Pancreas (tissue), 10 donors: ENCODE measurements around the gene ANO1. TPM values are rescaled to one million over a fixed set of nuclear protein-coding genes. Genes with fewer than 3 reads are reported as not detected.

Experiments used
- ATAC-seq, 4 donors: fragments of 200-7000 bp; cut with Tn5 transposase; one replicate each; pipeline versions ENCODE4 v1.8.0 to v1.9.1; 2020; ENCODE audit warnings: mild to moderate bottlenecking in 4 of 4, moderate library complexity in 4 of 4
- DNase-seq, 6 donors: peaks; one replicate each; pipeline ENCODE4 v3.0.0-alpha.2; 2020
- FAIRE-seq: peaks from 2 replicates; lab custom pipeline; 2012; peaks lifted over from hg19 to GRCh38; lab: Jason Lieb, UNC
- H3K27ac ChIP-seq, 4 donors: fragments of 200-600 bp; sonication (generic); 1 replicate in 3 of 4; 2 replicates in 1 of 4; pipeline versions ENCODE4 v1.5.0 to v1.8.0; 2020
- H3K27me3 ChIP-seq, 4 donors: fragments of 200-600 bp; one replicate each; pipeline ENCODE4 v1.8.0; 2021
- H3K36me3 ChIP-seq, 3 donors: fragments of 200-600 bp; sonication (generic) in 1 of 3; one replicate each; pipeline versions ENCODE4 v1.5.0 to v1.8.0; 2020 to 2021
- H3K4me1 ChIP-seq, 3 donors: fragments of 200-600 bp; one replicate each; pipeline ENCODE4 v1.8.0; 2021
- H3K4me3 ChIP-seq, 4 donors: fragments of 200-600 bp; sonication (generic) in 2 of 4; one replicate each; pipeline versions ENCODE4 v1.5.0 to v1.8.0; 2020 to 2021
- H3K9me3 ChIP-seq, 4 donors: fragments of 200-600 bp; one replicate each; pipeline ENCODE4 v1.8.0; 2021
- CTCF ChIP-seq, 4 donors: fragments of 200-600 bp; sonication (generic) in 3 of 4; IDR thresholded peaks; one replicate each; pipeline versions ENCODE4 v1.5.0 to v1.8.0; 2021; ENCODE audit warnings: antibody characterized with exemption in 4 of 4
- WGBS, 2 donors: extraction: QIAGEN DNeasy Blood & Tissue Kit; methylation state at CpG; one replicate each; pipeline ENCODE4 v1.1.7; 2013; 5-methylcytosine and 5-hydroxymethylcytosine counted together
- intact Hi-C, 3 donors: fragments of 100-400 bp; cut with DNase I; formaldehyde crosslinking; loops; one replicate each; pipeline versions ENCODE4 v1.11.1 to v1.14.2; 2022
- polyA plus RNA-seq, 2 donors: library from polyadenylated mRNA; stranded (reverse); fragments of 200-250 nt; gene quantifications; one replicate each; pipeline ENCODE4 v1.2.3, GENCODE V29; 2013
- total RNA-seq, 6 donors: library from RNA; stranded (reverse); fragmentation: NEBNext Ultra II Directional in 4 of 6; extraction: Animal tissue kit (Norgen Biotek cat#: 25700) in 4 of 6; gene quantifications; one replicate each; pipeline versions ENCODE4 v1.2.1 to v1.2.4, GENCODE V29; 2021 to 2023
- donor health status: healthy with polysubstance abuse.
- donor health status: DM: no; HTN: no; CAD: no; lungs with moderate emphysema.
- donor health status: DM: no; HTN: no; CAD: no.
- donor health status: control.
- donor health status: control.
- donor health status: Bipolar disorder and iron deficiency.
- donor health status: DM: yes; HTN: yes; CAD: no.
- donor health status: DM: no; HTN: no; CAD: no.
- donor health status: DM: no; HTN: no; CAD: no.
- donor health status: DM: yes; HTN: yes; CAD: no.

The ANO1 gene
- total and polyA plus RNA-seq, 8 donors, result 1.5 to 12.4 (median 5.1) TPM

- Histone ChIP-seq H3K27ac (no peak overlapping the region), H3K4me3 (no peak overlapping the region), H3K27me3 (no peaks in the 10 kb centered on the region), H3K36me3 (no peaks in the 10 kb centered on the region), H3K4me1 (no peaks in the 10 kb centered on the region), H3K9me3 (no peaks in the 10 kb centered on the region)
- DNase-seq (no peak), ATAC-seq (no peak), FAIRE-seq (no peak)
- WGBS, 2 donors, result 50 to 53% methylated on average over 10 of the region's 10 CpGs
- intact Hi-C loops, result no loop called here
- TF ChIP-seq CTCF (IDR thresholded peaks at IDR 0.05), result no peak
Observed at GRCh38 chr11:70146299-70146698, 68.2 kb downstream of the ANO1 start.

- no peak overlapping the region for H3K4me3 ChIP-seq
- intact Hi-C loops, result no loop called here
- ATAC-seq (no peak), FAIRE-seq (no peak), DNase-seq (no peak)
- no peaks in the 10 kb centered on the region for H3K27me3 ChIP-seq
- no peaks in the 10 kb centered on the region for H3K36me3 ChIP-seq
- 38 to 40% methylated on average over 14 of the region's 14 CpGs for WGBS, 2 donors
- TF ChIP-seq CTCF (IDR thresholded peaks at IDR 0.05), result no peak
- no peaks in the 10 kb centered on the region for H3K4me1 ChIP-seq
- H3K27ac ChIP-seq, result no peak overlapping the region
- H3K9me3 ChIP-seq, result no peaks in the 10 kb centered on the region
Observed at GRCh38 chr11:70146895-70147520, 68.9 kb downstream of the ANO1 start.

GRCh38 chr11:70147668-70148067 is 69.6 kb downstream of the ANO1 start:
- intact Hi-C loops, result no loop called here
- no peak for ATAC-seq
- H3K36me3 ChIP-seq, result no peaks in the 10 kb centered on the region
- TF ChIP-seq CTCF (IDR thresholded peaks at IDR 0.05), result no peak
- H3K4me3 ChIP-seq, result no peak overlapping the region
- no peaks in the 10 kb centered on the region for H3K9me3 ChIP-seq
- no peaks in the 10 kb centered on the region for H3K27me3 ChIP-seq
- no peaks in the 10 kb centered on the region for H3K4me1 ChIP-seq
- WGBS, 2 donors, result 48 to 68% methylated on average over 13 of the region's 13 CpGs
- FAIRE-seq, result no peak
- no peak overlapping the region for H3K27ac ChIP-seq
- no peak for DNase-seq

GRCh38 chr11:70151671-70152070 is 73.6 kb downstream of the ANO1 start:
- WGBS, 2 donors, result 84 to 87% methylated on average over 9 of the region's 9 CpGs
- DNase-seq (no peak), ATAC-seq (no peak), FAIRE-seq (no peak)
- H3K9me3 ChIP-seq, result no peaks in the 10 kb centered on the region
- TF ChIP-seq CTCF (IDR thresholded peaks at IDR 0.05), result no peak
- H3K4me1 ChIP-seq, result no peaks in the 10 kb centered on the region
- no peak overlapping the region for H3K27ac ChIP-seq
- intact Hi-C loops, result no loop called here
- H3K27me3 ChIP-seq, result no peaks in the 10 kb centered on the region
- H3K36me3 ChIP-seq, result no peaks in the 10 kb centered on the region
- no peak overlapping the region for H3K4me3 ChIP-seq

GRCh38 chr11:70153133-70153727 is 75.1 kb downstream of the ANO1 start:
- Histone ChIP-seq H3K4me3 (no peak overlapping the region), H3K4me1 (no peaks in the 10 kb centered on the region), H3K9me3 (no peaks in the 10 kb centered on the region), H3K27ac (no peak overlapping the region), H3K36me3 (no peaks in the 10 kb centered on the region), H3K27me3 (no peaks in the 10 kb centered on the region)
- no peak for FAIRE-seq
- TF ChIP-seq CTCF (IDR thresholded peaks at IDR 0.05), result no peak
- intact Hi-C loops, result no loop called here
- WGBS, 2 donors, result 79 to 85% methylated on average over 7 of the region's 7 CpGs
- ATAC-seq, result no peak
- no peak for DNase-seq
